Amygdala (tissue), 56 donors: ENCODE measurements around the gene GLB1L2.

ENCODE experiments used
- DNase-seq, 56 donors: peaks; one replicate each; lab custom pipeline; 2025; lab: John Stamatoyannopoulos, UW

The GLB1L2 gene

GRCh38 chr11:134414766-134415765 lies 83.3 kb downstream of the GLB1L2 start:
- DNase-seq = peak in 26 of 56 donors; percentile 15 to 76 (median 46)

GRCh38 chr11:134416726-134417125 lies 84.9 kb downstream of the GLB1L2 start:
- DNase-seq = no peak

GRCh38 chr11:134417871-134418840 lies 86.4 kb downstream of the GLB1L2 start:
- peak in 2 of 56 donors; percentile 29 to 32 for DNase-seq

- DNase-seq = no peak
Measured at GRCh38 chr11:134423106-134423505, 91.3 kb downstream of the GLB1L2 start.

GRCh38 chr11:134425413-134425812 lies 93.6 kb downstream of the GLB1L2 start:
- peak in 1 of 56 donors; percentile 28 for DNase-seq
